ENCODE results near the gene MEI4.
"Not testable (repeated sequence)": the region's sequence is repeated elsewhere in the genome, so short reads cannot be mapped to it uniquely, and the experiment has no call there.

Gene MEI4

DNA sequence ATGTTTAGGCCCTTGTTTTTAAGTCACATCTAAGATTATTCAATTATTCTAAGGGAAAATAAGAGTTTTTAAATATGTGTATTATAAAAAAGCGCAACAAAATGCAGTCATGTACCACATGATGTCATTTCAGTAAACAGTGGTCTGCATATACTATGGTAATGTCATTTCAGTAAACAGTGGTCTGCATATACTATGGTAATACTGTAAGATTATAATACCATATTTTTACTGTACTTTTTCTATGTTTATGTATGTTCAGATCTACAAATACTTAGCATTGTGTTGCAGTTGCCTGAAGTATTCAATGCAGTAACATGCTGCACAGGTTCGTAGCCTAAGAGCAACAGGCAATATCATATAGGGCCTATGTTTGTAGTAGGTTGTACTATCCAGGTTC is 21.4 kb downstream of the MEI4 start:
- no peak for DNase-seq (ENCODE audit: low read depth in 1 of 2, low spot score in 1 of 2)

DNA sequence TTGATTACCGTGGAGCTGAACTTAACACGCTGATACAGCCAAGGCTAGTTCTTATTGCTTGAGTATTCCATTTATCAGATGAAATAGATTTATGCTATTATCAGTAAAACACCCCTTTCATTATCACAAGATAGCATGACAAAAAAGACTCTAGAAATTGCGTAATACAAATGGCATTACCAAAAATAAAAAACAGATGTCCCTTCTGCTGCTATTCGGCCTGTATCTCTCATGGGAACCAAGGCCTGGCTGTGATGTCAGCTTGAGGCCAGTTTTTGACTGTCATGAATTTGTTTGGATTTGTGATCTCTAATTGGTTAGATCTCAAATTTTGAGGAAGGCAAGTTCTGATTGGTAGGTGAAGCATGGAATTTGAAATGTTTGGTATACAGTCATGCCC is 25.2 kb downstream of the MEI4 start:
- DNase-seq (ENCODE audit: low read depth in 1 of 2, low spot score in 1 of 2) = no peak

- DNase-seq (ENCODE audit: low read depth in 1 of 2, low spot score in 1 of 2) = no peak
Measured at GRCh38 chr6:77683515-77683914, 30.7 kb downstream of the MEI4 start.

- DNase-seq (ENCODE audit: low read depth in 1 of 2, low spot score in 1 of 2) = no peak
Measured at GRCh38 chr6:77686931-77687330, 34.1 kb downstream of the MEI4 start.

DNA sequence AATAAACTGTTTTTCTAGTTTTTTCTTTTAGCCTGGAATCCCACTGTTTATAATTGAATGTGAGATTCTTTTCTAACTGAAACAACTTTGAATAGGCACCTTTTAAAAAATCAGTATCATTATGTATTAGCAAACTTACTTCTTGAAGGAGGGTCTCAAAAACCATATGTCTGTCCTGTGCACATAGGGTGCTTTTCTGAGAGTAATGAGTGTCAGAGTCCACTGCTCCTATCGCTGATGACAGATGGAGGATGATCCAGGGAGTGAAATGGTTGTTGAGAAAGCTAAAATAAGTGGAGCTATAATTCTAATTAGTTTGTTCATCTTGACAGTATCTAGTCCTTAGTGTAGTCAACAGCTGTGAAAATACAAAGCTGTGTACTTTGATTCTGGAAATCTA is 35.8 kb downstream of the MEI4 start:
- no peak for DNase-seq (ENCODE audit: low read depth in 1 of 2, low spot score in 1 of 2)

GRCh38 chr6:77700095-77700494 is 47.3 kb downstream of the MEI4 start:
- not testable (repeated sequence) for DNase-seq (ENCODE audit: low read depth in 1 of 2, low spot score in 1 of 2)

DNA sequence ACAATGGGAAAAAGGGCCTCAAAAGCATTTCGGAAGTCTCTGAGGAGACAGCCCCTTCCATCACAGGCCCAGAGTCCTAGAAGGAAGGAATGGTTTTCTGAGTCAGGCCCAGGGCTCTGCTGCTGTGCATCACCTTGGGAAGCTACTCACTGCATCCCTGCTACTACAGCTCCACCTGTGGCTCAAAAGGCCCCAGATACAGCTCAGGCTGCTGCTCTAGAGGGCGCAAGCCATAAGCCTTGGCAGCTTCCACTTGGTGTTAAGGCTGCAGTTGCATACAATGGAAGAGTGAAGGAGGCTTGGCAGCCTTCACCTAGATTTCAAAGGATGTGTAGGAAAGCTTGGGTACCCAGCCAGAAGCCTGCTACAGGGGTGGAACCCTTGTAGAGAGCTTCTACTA is 54.8 kb downstream of the MEI4 start:
- DNase-seq (ENCODE audit: low read depth in 1 of 2, low spot score in 1 of 2) = no peak

DNA sequence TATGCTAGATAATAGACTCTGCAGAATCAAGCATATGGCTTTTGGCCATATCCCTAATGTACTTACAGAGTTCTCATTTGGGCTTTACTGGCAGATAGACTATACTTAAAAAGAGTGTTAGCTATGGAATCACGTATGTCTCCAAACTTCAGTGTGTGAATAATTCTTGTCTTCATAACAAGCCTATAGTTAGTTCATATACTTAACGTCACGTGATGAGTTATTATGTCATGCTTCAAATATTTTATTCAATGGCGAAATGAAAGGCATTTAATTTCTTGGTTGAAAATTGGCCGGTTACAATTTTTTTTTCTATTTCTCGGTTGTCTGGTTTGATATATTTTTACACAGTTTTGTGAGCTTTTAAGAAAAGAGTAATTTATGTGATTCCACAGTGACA is 62.7 kb downstream of the MEI4 start:
- DNase-seq (ENCODE audit: low read depth in 1 of 2, low spot score in 1 of 2) = no peak

DNA sequence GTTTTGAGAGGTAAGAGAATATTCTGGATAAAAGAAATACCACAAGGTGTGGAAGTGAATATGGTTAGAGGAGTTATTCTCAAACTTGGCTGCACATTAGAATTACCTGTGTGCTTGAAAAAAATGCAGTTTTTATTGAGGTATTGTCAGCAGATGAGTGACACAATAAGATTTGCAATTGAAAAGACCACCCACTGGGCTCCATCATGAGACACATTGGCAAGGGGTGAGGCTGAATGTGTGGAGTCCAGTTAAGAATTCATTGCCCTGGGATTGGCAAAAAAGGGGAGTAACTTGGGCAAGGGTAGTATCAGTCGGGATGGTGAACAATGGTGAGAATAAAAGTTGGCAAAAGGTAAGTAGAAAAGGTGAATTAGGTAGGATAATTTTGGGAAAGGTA is 63.5 kb downstream of the MEI4 start:
- DNase-seq (ENCODE audit: low read depth in 1 of 2, low spot score in 1 of 2) = no peak

GRCh38 chr6:77736010-77736409 is 83.2 kb downstream of the MEI4 start:
- DNase-seq (ENCODE audit: low read depth in 1 of 2, low spot score in 1 of 2) = not testable (repeated sequence)

- no peak for DNase-seq (ENCODE audit: low read depth in 1 of 2, low spot score in 1 of 2)
Measured at GRCh38 chr6:77740380-77740779, 87.5 kb downstream of the MEI4 start.

DNA sequence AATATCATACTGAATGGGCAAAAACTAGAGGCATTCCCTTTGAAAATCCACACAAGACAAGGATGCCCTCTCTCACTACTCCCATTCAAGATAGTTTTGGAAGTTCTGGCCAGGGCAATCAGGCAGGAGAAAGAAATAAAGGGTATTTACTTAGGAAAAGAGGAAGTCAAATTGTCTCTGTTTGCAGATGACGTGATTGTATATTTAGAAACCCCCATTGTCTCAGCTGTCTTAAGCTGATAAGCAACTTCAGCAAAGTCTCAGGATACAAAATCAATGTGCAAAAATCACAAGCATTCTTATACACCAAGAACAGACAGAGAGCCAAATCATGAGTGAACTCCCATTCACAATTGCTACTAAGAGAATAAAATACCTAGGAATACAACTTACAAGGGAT is 99.3 kb downstream of the MEI4 start:
- DNase-seq (ENCODE audit: low read depth in 1 of 2, low spot score in 1 of 2) = not testable (repeated sequence)

- no peak for DNase-seq (ENCODE audit: low read depth in 1 of 2, low spot score in 1 of 2)
Measured at GRCh38 chr6:77762386-77762785, 109.5 kb downstream of the MEI4 start.

DNA sequence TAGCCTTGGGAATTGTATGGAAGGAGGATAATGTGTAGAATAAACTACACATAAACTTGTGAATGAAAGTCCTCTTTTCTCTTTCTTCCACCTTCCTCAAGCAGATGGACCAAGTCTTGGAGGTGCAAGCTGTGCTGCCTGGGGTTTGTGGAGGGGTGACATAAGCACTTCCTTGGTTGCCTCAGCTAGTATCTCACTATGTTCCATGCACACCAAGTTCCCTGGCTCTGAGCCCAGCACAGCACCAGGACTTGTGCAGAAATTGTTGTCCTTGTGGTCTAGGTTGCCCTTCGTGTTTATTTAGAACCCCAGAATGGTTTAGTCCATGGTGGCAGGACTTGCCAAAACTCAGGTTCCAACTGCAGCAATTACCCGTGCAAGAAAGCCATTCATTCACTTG is 110.3 kb downstream of the MEI4 start:
- no peak for DNase-seq (ENCODE audit: low read depth in 1 of 2, low spot score in 1 of 2)

GRCh38 chr6:77764364-77764763 is 111.5 kb downstream of the MEI4 start:
- no peak for DNase-seq (ENCODE audit: low read depth in 1 of 2, low spot score in 1 of 2)

GRCh38 chr6:77773157-77773822 is 120.5 kb downstream of the MEI4 start:
- no peak for DNase-seq (ENCODE audit: low read depth in 1 of 2, low spot score in 1 of 2)

DNA sequence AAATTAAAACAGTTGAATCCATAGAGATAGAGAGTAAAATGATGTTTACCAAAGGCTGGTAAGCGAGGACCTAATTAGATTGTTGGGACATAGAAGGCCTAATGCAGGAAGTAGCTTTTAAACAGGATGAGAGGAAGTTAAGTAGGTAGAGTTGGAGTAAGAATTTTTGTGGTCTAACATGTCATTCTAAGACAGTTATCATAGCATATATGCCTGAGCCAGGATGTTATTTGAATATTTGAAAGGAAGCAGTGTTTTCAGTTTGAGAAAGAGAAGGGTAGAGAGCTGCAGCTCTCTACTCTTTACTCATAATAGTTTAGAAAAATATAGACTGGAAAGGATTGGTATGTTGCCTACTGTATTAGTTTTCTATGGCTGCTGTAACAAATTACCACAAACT is 121.6 kb downstream of the MEI4 start:
- DNase-seq (ENCODE audit: low read depth in 1 of 2, low spot score in 1 of 2) = no peak

DNA sequence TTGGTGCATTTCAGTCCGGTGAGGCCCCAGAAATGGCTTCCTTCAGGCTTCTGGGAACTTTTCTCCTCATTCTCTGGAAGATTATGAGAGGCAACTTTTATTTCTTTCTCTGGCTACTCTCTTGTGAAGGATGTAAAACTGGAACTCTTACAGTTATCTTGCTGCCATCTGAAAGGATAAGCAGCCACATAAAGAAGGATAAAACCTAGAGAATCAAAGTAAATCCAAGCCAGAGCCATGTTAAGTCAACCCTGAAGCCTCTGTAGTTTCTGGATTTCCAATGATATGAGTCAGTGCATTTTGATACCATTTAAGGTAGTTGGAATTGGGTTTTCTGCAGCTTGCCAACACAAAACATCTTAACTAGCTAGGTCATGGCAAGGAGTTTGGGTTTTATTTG is 123.6 kb downstream of the MEI4 start:
- DNase-seq (ENCODE audit: low read depth in 1 of 2, low spot score in 1 of 2) = no peak

DNA sequence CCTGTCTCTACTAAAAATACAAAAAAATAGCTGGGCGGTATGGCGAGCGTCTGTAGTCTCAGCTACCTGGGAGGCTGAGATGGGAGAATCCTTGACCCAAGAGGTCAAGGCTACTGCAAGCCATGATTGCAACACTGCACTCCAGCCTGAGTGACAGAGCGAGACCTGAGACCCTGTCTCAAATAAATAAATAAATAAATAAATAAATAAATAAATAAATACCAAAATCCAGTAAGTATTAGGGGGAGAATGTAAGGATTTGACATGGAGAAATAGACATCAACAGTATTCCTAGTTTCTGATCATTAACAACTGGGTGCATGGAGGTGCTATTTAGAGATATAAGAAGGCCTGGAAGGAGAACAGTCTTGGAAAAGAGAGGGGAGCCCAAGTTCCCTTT is 125.7 kb downstream of the MEI4 start:
- no peak for DNase-seq (ENCODE audit: low read depth in 1 of 2, low spot score in 1 of 2)

GRCh38 chr6:77786935-77787629 is 134.2 kb downstream of the MEI4 start:
- DNase-seq (ENCODE audit: low read depth in 1 of 2, low spot score in 1 of 2) = no peak

DNA sequence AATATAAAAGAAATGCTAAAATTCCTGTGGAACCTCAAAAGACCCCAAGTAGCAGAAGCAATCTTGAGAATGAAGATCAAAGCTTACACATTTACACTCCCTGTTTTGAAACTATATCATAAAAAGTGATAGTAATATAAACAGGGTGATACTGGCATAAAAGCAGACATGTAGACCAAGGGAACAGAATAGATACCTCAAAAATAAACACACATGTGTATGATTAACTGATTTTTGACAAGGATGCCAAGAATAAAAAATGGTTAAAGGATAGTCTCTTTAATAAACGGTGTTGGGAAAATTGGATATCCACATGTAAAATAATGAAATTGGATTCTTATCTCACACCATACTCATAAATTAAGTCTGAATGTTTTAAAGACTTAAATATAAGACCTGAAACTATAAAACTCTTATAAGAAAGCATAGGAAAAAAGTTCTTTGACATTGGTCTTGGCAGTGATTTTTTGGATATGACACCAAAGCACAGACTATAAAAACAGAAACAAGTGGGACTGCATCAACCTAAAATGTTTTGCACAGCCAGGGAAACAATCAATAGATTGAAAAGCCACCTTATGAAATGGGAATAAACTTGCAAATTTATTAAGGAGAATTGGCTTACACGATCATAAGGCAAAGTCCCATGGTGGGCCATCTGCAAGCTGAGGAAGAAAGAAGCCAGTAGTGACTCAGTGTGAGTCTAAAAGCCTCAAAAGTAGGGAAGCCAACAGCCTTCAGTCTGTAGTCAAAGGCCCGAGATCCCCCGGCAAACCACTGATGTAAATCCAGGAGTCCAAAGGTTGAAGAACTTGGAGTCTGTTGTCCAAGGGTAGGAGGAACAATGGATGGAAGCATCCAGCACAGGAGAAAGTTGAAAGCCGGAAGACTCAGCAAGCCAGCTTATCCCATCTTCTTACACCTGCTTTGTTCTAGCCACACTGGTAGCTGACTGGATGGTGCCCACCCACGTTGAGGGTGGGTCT is 144.3 kb downstream of the MEI4 start:
- no peak for DNase-seq (ENCODE audit: low read depth in 1 of 2, low spot score in 1 of 2)

DNA sequence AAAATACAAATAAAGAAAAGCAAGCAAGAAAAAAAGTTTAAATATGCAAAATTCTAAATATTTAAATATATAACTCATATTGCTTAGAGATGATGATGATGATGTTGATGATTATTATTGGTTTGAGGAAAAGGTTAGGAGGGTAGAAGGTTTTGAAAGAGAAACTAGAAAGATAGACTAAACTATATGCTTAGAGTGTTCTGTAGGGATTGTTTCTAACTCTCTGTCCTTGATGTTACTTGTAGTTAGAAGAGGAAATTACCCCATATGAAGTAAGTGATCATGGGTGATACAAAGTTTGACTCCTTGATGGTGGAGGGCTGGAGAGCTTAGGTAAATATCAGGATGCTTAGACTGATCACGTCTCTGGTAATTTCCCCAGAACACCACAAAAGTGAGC is 159.5 kb downstream of the MEI4 start:
- DNase-seq (ENCODE audit: low read depth in 1 of 2, low spot score in 1 of 2) = no peak
